ENCODE results near the gene GNPTAB.

GRCh38 chr12:101768781-101769180 is 62.0 kb downstream of the GNPTAB start:
- TF ChIP-seq POLR2AphosphoS5 (IDR thresholded peaks at IDR 0.05; ENCODE audit: insufficient read depth in 1 of 2, low read depth in 1 of 2) (no peak), CTCF (IDR thresholded peaks at IDR 0.05) (no peak)
